ENCODE data around the gene KNCN. TPM values are rescaled to one million over a fixed set of nuclear protein-coding genes. Genes with fewer than 3 reads are reported as not detected.
A peak's percentile ranks its signal among the peaks of the same experiment; 100 is the strongest.

Gene KNCN
- total RNA-seq, 4 donors from 2014 or later = not detected

DNA sequence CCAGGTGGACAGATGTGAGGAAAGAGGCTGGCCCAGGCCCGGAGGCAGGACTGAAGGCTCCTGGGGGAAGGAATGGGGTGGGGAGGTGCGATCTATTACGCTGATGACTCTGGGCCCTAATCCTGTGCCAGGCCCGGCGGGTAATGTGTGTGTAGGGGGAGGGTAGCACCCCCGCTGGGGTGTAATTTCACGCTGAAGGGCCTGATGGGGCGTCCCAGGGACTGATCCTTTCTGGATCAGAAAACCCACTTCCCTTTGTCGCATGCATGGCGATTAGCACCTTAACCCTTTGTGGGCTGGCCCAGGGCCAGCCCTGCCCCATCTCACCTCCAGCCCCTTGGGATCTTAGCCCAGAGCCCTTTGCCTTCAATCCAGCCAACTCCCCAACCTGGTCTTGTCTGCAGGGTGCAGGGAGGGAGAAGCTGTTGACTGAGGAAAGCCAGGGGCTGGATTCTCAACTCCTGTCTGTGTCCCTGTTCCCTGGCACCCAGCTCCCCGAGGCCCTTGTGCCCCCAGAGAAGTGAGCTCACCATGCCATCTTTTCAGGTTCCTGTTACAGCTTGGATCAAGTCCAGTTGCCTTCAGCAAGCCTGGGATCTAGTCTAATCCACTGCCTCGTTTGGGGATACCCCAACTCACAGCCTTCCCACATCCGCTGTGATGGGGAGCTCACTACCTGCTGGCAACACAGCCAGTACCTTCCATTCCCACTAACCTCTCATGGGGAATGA, 26.0 kb downstream of the KNCN start:
- TF ChIP-seq, protein P1, sequence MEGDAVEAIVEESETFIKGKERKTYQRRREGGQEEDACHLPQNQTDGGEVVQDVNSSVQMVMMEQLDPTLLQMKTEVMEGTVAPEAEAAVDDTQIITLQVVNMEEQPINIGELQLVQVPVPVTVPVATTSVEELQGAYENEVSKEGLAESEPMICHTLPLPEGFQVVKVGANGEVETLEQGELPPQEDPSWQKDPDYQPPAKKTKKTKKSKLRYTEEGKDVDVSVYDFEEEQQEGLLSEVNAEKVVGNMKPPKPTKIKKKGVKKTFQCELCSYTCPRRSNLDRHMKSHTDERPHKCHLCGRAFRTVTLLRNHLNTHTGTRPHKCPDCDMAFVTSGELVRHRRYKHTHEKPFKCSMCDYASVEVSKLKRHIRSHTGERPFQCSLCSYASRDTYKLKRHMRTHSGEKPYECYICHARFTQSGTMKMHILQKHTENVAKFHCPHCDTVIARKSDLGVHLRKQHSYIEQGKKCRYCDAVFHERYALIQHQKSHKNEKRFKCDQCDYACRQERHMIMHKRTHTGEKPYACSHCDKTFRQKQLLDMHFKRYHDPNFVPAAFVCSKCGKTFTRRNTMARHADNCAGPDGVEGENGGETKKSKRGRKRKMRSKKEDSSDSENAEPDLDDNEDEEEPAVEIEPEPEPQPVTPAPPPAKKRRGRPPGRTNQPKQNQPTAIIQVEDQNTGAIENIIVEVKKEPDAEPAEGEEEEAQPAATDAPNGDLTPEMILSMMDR (IDR thresholded peaks at IDR 0.05) = no peak
- no peak for TF ChIP-seq POLR2A (IDR thresholded peaks at IDR 0.05)
- no peaks in the 10 kb centered on the region for H3K27me3 ChIP-seq
- DNase-seq = no peak
- no peaks in the 10 kb centered on the region for H3K36me3 ChIP-seq
- no peak overlapping the region for H3K4me3 ChIP-seq
- H3K9me3 ChIP-seq = no peaks in the 10 kb centered on the region
- no peak overlapping the region for H3K27ac ChIP-seq
- peaks cover 0 to 20% (median 0%) of the 10 kb centered on the region in 4 donors for H3K4me1 ChIP-seq

DNA sequence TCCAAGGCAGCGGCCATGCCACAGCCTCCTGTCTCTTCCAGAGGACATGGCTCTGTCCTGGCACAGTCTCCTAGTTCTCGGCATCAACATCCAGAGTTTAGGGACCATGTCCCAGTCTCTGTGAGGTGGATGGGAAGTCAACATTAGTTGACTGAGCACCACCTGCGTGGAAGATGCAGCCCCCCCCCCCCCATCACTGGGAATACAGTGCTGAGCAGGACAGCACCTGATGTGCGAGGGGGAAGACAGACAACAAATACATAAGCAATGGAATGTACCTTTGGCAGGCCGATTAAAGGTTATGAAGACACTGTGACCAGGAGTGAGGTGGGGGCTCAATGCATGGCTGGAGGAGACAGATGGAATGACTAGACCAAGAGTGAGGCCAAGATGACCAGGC, 26.6 kb downstream of the KNCN start:
- peaks cover 0 to 20% (median 0%) of the 10 kb centered on the region in 4 donors for H3K4me1 ChIP-seq
- H3K9me3 ChIP-seq = no peaks in the 10 kb centered on the region
- H3K27me3 ChIP-seq = no peaks in the 10 kb centered on the region
- no peak overlapping the region for H3K4me3 ChIP-seq
- no peak overlapping the region for H3K27ac ChIP-seq
- no peaks in the 10 kb centered on the region for H3K36me3 ChIP-seq
- no peak for TF ChIP-seq POLR2A (IDR thresholded peaks at IDR 0.05)
- TF ChIP-seq, protein P1 (IDR thresholded peaks at IDR 0.05) = no peak
- no peak for DNase-seq

DNA sequence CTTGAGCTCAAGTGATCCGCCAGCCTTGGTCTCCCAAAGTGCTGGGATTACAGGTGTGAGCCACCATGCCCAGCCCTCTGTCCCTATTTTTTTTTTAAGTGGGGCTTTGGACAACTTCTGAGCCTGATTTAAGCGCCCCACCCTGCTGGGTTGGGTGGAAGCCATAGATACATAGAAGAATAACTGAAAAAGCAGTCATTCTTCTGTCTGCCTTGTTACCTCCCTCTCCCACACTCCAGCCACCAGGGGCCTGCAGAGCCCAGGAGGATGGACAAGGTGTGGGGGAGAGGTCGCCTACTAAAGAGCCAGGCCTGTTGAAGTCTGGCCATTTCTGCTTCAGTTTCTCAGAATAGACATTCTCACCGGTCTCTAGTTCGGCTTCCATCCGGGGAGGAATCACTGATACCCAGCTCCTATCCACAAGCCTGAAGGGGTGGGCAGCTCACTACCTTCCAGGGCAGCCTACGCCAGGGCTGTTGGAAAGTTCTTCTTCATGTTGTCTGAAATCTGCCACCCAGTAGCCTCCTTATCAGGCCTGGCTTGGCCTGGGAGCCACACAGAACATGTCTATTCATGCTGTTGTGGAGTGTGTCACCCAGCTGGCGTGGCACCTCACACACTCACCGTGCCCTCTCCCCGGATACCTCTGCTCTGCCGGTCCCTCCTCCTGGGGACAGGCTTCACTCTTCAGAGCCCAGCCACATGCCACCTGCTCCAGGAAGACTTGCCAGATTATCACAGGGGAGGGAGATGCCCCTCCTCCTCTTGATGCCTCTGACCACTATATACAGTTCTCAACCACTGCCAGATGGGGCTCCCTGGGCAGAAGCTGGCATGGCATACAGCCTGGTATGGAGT, 27.7 kb downstream of the KNCN start:
- Histone ChIP-seq H3K36me3 (no peaks in the 10 kb centered on the region), H3K27me3 (no peaks in the 10 kb centered on the region), H3K4me1 (peaks cover 0 to 20% (median 0%) of the 10 kb centered on the region in 4 donors), H3K27ac (no peak overlapping the region), H3K9me3 (no peaks in the 10 kb centered on the region), H3K4me3 (no peak overlapping the region)
- TF ChIP-seq, protein P1 (IDR thresholded peaks at IDR 0.05) = no peak
- TF ChIP-seq POLR2A (IDR thresholded peaks at IDR 0.05) = no peak
- no peak for DNase-seq

DNA sequence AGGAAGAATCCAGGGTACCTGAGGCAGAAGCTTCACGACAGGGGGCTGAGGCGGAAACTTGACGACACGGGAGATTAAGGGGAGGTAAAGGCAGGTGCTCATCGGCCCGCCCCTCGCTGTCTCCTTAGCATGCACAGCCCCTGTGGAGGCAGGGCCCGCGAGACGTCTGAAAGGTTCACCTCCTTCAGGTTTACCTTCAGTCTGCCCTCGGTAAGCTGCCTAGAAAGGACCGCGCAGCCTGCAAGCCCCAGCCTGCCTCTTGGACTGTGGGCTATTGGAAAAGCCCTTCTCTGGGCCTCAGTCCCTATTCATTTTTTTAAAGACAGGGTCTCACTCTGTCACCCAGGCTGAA, 28.5 kb downstream of the KNCN start:
- no peak for TF ChIP-seq POLR2A (IDR thresholded peaks at IDR 0.05)
- TF ChIP-seq, protein P1 (IDR thresholded peaks at IDR 0.05) = no peak
- H3K27me3 ChIP-seq = no peaks in the 10 kb centered on the region
- H3K27ac ChIP-seq = no peak overlapping the region

DNA sequence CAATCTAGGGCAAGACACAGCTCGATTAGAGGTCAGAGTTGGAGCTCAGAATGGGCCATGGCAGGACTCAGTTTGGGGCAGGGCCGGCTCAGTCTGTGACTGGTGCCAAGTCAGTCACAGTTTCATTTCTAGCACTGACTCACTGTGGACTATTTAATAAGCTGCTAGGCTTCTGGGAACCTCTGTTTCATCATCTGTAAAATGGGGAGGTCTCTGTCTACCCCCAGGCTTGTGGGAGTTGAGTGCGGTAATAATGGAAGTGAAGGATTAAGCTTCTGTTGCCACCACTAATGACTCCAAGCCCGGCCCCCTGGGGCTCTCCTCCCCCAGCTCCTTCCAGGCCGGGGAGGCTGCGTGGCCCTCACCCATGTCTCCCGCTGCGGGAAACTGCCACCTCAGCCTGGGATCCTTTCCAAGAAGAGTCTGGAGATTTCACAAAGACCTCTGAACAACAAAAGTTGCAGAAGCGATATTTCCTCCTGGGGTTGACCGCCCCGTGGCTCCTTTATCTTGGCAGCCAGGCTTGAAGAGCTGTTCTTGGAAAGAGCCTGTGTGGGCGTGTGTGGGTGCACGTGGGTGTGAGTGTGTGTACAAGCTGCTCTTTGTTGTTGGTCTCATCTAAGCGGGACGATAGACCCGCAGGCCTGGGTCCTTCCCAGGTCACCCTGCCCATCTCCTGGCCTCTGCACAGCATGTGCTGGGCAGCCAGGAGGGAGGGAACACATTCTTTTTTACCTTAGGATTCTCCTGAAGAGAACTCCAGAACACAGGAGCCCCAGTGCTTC, 29.1 kb downstream of the KNCN start:
- DNase-seq = peak in 1 of 3 donors; percentile 59
- H3K27me3 ChIP-seq = no peaks in the 10 kb centered on the region
- peaks cover 0 to 29% (median 0%) of the 10 kb centered on the region in 4 donors for H3K4me1 ChIP-seq
- TF ChIP-seq POLR2A (IDR thresholded peaks at IDR 0.05) = no peak
- TF ChIP-seq, protein P1 (IDR thresholded peaks at IDR 0.05) = no peak
- H3K27ac ChIP-seq = no peak overlapping the region
- H3K36me3 ChIP-seq = no peaks in the 10 kb centered on the region
- H3K4me3 ChIP-seq = no peak overlapping the region
- H3K9me3 ChIP-seq = no peaks in the 10 kb centered on the region

More for the DNA sequence above, 28.5 kb downstream of the KNCN start:
- Histone ChIP-seq H3K36me3 (no peaks in the 10 kb centered on the region), H3K9me3 (no peaks in the 10 kb centered on the region), H3K4me1 (peaks cover 0 to 27% (median 0%) of the 10 kb centered on the region in 4 donors), H3K4me3 (no peak overlapping the region)
- no peak for DNase-seq
